ENCODE measurements around the gene RAVER1. TPM values are rescaled to one million over a fixed set of nuclear protein-coding genes. Genes with fewer than 3 reads are reported as not detected.

RAVER1 gene
- total RNA-seq, 4 donors from 2014 or later, result 18.3 to 52.0 (median 39.1) TPM

- 93% methylated on average over 8 of the region's 11 CpGs; no CpG with 5 or more reads in 1 of the 2 donors for WGBS, 2 donors
- Histone ChIP-seq H3K36me3 (peaks cover 55 to 89% of the 10 kb centered on the region in 2 donors), H3K27ac (no peak overlapping the region), H3K9me3 (no peaks in the 10 kb centered on the region), H3K4me1 (peaks cover 0 to 3% of the 10 kb centered on the region in 2 donors), H3K27me3 (no peaks in the 10 kb centered on the region), H3K4me3 (replicated peaks in 1 of 3) (no peak overlapping the region)
- TF ChIP-seq, protein P1, sequence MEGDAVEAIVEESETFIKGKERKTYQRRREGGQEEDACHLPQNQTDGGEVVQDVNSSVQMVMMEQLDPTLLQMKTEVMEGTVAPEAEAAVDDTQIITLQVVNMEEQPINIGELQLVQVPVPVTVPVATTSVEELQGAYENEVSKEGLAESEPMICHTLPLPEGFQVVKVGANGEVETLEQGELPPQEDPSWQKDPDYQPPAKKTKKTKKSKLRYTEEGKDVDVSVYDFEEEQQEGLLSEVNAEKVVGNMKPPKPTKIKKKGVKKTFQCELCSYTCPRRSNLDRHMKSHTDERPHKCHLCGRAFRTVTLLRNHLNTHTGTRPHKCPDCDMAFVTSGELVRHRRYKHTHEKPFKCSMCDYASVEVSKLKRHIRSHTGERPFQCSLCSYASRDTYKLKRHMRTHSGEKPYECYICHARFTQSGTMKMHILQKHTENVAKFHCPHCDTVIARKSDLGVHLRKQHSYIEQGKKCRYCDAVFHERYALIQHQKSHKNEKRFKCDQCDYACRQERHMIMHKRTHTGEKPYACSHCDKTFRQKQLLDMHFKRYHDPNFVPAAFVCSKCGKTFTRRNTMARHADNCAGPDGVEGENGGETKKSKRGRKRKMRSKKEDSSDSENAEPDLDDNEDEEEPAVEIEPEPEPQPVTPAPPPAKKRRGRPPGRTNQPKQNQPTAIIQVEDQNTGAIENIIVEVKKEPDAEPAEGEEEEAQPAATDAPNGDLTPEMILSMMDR (IDR thresholded peaks at IDR 0.05), result no peak
- no peak for TF ChIP-seq POLR2A (IDR thresholded peaks at IDR 0.05)
- no peak for DNase-seq
- intact Hi-C loops (cut with DNase I), result no loop called here
Observed at GRCh38 chr19:10321417-10321797, 11.9 kb downstream of the RAVER1 start.

DNA sequence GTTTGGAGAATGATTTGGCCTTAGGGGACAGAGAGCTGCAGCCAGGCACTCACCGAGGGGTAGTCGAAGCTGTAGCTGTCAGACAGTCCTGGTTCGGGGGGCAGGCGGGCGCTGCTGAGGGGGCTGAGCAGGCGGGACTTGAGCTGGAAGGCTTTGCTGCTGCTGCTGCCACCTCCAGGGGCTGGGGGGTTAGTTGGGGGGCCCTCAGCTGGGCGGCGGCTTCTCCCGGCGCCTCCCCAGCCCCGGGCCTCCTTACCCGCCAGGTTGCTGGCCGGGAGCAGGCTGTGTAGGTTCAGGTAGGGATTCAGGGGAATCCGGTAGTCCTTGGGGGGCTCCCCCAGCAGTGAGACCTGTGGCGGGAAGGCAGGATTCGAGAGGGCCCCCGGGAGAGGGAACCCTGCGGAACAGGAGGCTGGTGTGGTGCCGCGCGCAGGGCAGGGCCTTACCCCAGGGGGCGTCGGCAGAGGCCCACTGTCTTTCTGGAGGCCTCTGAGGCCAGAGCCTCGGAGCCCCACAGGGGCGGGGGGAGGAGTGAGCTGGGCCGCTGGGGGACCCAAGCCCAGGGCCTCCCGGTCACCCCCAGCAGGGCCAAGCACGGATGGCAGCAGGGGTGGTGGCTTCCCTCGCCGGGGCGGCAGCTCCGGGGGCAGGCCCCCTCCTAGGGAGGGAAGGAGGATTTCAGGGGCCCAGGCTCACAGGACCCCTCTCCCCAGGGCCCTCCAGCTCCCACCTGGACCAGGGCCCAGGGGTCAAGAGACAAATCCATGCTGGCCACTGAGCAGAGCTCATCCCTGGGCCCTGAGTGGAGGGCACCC lies 12.5 kb downstream of the RAVER1 start:
- 90 to 92% methylated on average over 17 to 27 of the region's 32 CpGs for WGBS, 2 donors
- H3K27ac ChIP-seq, result no peak overlapping the region
- intact Hi-C loops (cut with DNase I), result no loop called here
- no peak overlapping the region for H3K4me3 ChIP-seq (replicated peaks in 1 of 3)
- no peak for DNase-seq
- no peaks in the 10 kb centered on the region for H3K9me3 ChIP-seq
- H3K27me3 ChIP-seq, result no peaks in the 10 kb centered on the region
- peaks cover 5 to 9% of the 10 kb centered on the region in 2 donors for H3K4me1 ChIP-seq
- TF ChIP-seq, protein P1 (IDR thresholded peaks at IDR 0.05), result no peak
- no peak for TF ChIP-seq POLR2A (IDR thresholded peaks at IDR 0.05)
- peaks cover 55 to 83% of the 10 kb centered on the region in 2 donors for H3K36me3 ChIP-seq

DNA sequence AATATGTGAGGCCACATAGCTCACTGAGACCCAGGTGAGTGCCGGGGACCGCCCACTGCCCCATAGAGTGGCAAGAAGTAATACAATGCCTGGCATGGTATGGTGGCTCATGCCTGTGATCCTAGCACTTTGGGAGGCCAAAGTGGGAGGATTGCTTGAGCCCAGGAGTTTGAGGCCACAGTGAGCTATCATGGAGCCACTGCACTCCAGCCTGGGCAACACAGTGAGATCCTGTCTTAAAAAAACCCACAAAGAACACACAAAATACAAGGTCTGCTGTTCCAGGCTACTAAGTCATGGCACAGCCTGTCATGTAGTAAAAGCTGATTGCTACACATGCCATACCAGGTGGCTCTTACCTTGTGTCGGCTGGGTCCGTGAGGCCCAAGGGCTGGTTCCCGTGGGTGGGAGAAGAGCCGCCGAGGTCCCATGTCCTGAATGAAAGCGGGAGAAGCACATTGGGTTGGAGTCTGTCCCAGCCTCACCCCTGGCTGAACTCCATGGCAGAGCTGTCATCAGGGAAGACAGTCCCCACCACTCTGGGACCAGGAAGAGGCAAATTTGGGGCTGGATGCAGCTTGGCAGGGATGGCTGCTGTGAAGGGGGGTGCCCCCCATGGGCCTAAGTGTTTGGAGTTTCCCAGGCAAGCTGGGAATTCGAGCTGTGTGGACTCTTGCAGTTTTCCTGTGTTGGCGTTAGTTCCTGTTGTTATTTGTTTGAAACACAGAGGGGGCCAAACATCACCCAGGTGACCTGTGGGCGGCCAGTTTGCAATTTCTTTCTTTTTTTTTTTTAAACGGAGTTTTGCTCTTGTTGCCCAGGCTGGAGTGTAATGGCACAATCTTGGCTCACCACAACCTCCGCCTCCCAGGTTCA lies 14.3 kb downstream of the RAVER1 start:
- intact Hi-C loops (cut with DNase I), result no loop called here
- no peaks in the 10 kb centered on the region for H3K27me3 ChIP-seq
- WGBS, 2 donors, result 84 to 90% methylated on average over 10 to 11 of the region's 13 CpGs
- H3K9me3 ChIP-seq, result no peaks in the 10 kb centered on the region
- no peak overlapping the region for H3K27ac ChIP-seq
- peaks cover 47 to 66% of the 10 kb centered on the region in 2 donors for H3K36me3 ChIP-seq
- DNase-seq, result no peak
- H3K4me3 ChIP-seq (replicated peaks in 1 of 3), result no peak overlapping the region
- TF ChIP-seq, protein P1 (IDR thresholded peaks at IDR 0.05), result no peak
- no peak for TF ChIP-seq POLR2A (IDR thresholded peaks at IDR 0.05)
- peaks cover 11 to 14% of the 10 kb centered on the region in 2 donors for H3K4me1 ChIP-seq

DNA sequence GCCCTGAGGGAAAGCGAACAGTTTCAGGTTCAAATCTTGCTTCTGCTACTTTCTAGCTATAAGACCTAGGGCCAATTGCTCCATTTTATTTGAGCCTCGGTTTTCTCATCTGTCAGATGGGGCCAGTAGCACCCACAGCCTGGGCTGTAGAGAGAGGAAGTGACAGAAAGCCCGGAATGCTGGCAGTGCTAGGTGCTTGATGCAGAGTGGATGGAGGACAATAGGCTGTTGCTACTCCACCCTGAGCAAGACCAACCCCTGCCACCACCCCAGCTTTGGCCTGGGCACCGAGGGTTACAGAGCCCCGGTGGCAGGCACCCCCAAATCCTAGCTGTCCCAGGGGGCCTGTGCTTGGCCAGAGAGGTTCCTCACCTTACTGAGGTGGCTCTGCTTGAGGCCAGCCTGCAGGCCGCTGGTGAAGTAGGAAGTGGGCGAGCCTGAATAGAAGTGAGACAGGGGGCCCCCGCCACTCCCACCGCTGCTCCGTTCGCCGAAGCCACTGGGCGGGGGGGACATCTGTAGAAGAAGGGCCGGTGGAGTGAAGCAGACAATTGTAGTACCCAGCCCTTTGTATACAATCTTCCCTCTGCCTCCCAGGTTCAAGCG lies 15.4 kb downstream of the RAVER1 start:
- no peak for DNase-seq
- H3K27me3 ChIP-seq, result no peaks in the 10 kb centered on the region
- no peaks in the 10 kb centered on the region for H3K9me3 ChIP-seq
- intact Hi-C loops (cut with DNase I), result no loop called here
- no peak overlapping the region for H3K4me3 ChIP-seq (replicated peaks in 1 of 3)
- TF ChIP-seq, protein P1 (IDR thresholded peaks at IDR 0.05), result no peak
- no peak for TF ChIP-seq POLR2A (IDR thresholded peaks at IDR 0.05)
- H3K36me3 ChIP-seq, result peaks cover 41 to 57% of the 10 kb centered on the region in 2 donors
- H3K27ac ChIP-seq, result no peak overlapping the region
- H3K4me1 ChIP-seq, result peaks cover 11 to 14% of the 10 kb centered on the region in 2 donors
- WGBS, 2 donors, result 96 to 100% methylated on average over 4 to 13 of the region's 15 CpGs

Data from thyroid gland (tissue), 4 donors.